Measurements from ENCODE around the gene RIPOR2. TPM values are rescaled to one million over a fixed set of nuclear protein-coding genes. Genes with fewer than 3 reads are reported as not detected.

The RIPOR2 gene
- 10 to 100 TPM in 1 of 2 donors, 1 to 10 TPM in 1; 9.7 to 16.1 TPM for total RNA-seq
- polyA plus RNA-seq, result 1 to 10 TPM; 1.1 to 2.5 TPM
- long read RNA-seq, donor 1, partial matches to known transcripts, result 3 of 25 reads
- long read RNA-seq, donor 1, other reads (novel, unspliced or antisense), result 15 of 25 reads
- long read RNA-seq, donor 2, partial matches to known transcripts, result 0 of 5 reads
- long read RNA-seq, donor 2, other reads (novel, unspliced or antisense), result 3 of 5 reads

GRCh38 chr6:24935366-24936152, at the start of gene RIPOR2:
RIPOR2 (minus strand) TSS chr6:24935960; CDS start chr6:24935898, 62 bp downstream.
- Histone ChIP-seq H3K4me3 (ENCODE audit: low read length in 2 of 2) (no peak within 1 kb of the TSS), H3K4me1 (ENCODE audit: control insufficient read depth in 1 of 2, insufficient read depth in 2 of 2, low read length in 2 of 2) (peaks cover 0 to under 1% of the 10 kb centered on the region in 2 donors), H3K27ac (ENCODE audit: low read depth in 1 of 2, low read length in 2 of 2) (no peak within 1 kb of the TSS), H3K27me3 (ENCODE audit: control insufficient read depth in 1 of 2, insufficient read depth in 2 of 2, low read length in 1 of 2) (no peaks in the 10 kb centered on the region), H3K36me3 (ENCODE audit: control insufficient read depth in 1 of 2, insufficient read depth in 2 of 2, low read length in 1 of 2) (no peaks in the 10 kb centered on the region), H3K9me3 (ENCODE audit: control insufficient read depth, low read length) (no peaks in the 10 kb centered on the region)
- WGBS, 2 donors, result 55 to 56% methylated on average over 10 of the region's 10 CpGs
- no peak for ATAC-seq (ENCODE audit: low FRiP score)
- intact Hi-C loops (cut with DNase I), result no loop called here
- DNase-seq, result peak in 1 of 2 donors; percentile 62

- H3K27me3 ChIP-seq (ENCODE audit: control insufficient read depth in 1 of 2, insufficient read depth in 2 of 2, low read length in 1 of 2), result no peaks in the 10 kb centered on the region
- 96% methylated on average over 2 of the region's 2 CpGs for WGBS, 2 donors
- ATAC-seq (ENCODE audit: low FRiP score), result no peak
- peaks cover 3% of the 10 kb centered on the region for H3K9me3 ChIP-seq (ENCODE audit: control insufficient read depth, low read length)
- H3K36me3 ChIP-seq (ENCODE audit: control insufficient read depth in 1 of 2, insufficient read depth in 2 of 2, low read length in 1 of 2), result no peaks in the 10 kb centered on the region
- DNase-seq, result no peak
- no peak overlapping the region for H3K4me3 ChIP-seq (ENCODE audit: low read length in 2 of 2)
- no peaks in the 10 kb centered on the region for H3K4me1 ChIP-seq (ENCODE audit: control insufficient read depth in 1 of 2, insufficient read depth in 2 of 2, low read length in 2 of 2)
- no peak overlapping the region for H3K27ac ChIP-seq (ENCODE audit: low read depth in 1 of 2, low read length in 2 of 2)
- intact Hi-C loops (cut with DNase I), result no loop called here
Measured at GRCh38 chr6:24985323-24985722, 49.6 kb upstream of the RIPOR2 start.

GRCh38 chr6:24982231-24982630, 46.5 kb upstream of the RIPOR2 start:
- no peaks in the 10 kb centered on the region for H3K4me1 ChIP-seq (ENCODE audit: control insufficient read depth in 1 of 2, insufficient read depth in 2 of 2, low read length in 2 of 2)
- DNase-seq (no peak), ATAC-seq (ENCODE audit: low FRiP score) (no peak)
- intact Hi-C loops (cut with DNase I), result no loop called here
- no peaks in the 10 kb centered on the region for H3K36me3 ChIP-seq (ENCODE audit: control insufficient read depth in 1 of 2, insufficient read depth in 2 of 2, low read length in 1 of 2)
- no peaks in the 10 kb centered on the region for H3K27me3 ChIP-seq (ENCODE audit: control insufficient read depth in 1 of 2, insufficient read depth in 2 of 2, low read length in 1 of 2)
- peaks cover 3% of the 10 kb centered on the region for H3K9me3 ChIP-seq (ENCODE audit: control insufficient read depth, low read length)
- no peak overlapping the region for H3K27ac ChIP-seq (ENCODE audit: low read depth in 1 of 2, low read length in 2 of 2)
- no peak overlapping the region for H3K4me3 ChIP-seq (ENCODE audit: low read length in 2 of 2)

GRCh38 chr6:24981386-24981760, 45.6 kb upstream of the RIPOR2 start:
- Histone ChIP-seq H3K27me3 (ENCODE audit: control insufficient read depth in 1 of 2, insufficient read depth in 2 of 2, low read length in 1 of 2) (no peaks in the 10 kb centered on the region), H3K4me1 (ENCODE audit: control insufficient read depth in 1 of 2, insufficient read depth in 2 of 2, low read length in 2 of 2) (no peaks in the 10 kb centered on the region), H3K27ac (ENCODE audit: low read depth in 1 of 2, low read length in 2 of 2) (no peak overlapping the region), H3K36me3 (ENCODE audit: control insufficient read depth in 1 of 2, insufficient read depth in 2 of 2, low read length in 1 of 2) (no peaks in the 10 kb centered on the region), H3K4me3 (ENCODE audit: low read length in 2 of 2) (no peak overlapping the region), H3K9me3 (ENCODE audit: control insufficient read depth, low read length) (peaks cover 3% of the 10 kb centered on the region)
- ATAC-seq (ENCODE audit: low FRiP score) (no peak), DNase-seq (no peak)
- intact Hi-C loops (cut with DNase I), result no loop called here
- 82 to 86% methylated on average over 4 of the region's 4 CpGs for WGBS, 2 donors

GRCh38 chr6:24980507-24981385, 45.0 kb upstream of the RIPOR2 start:
- ATAC-seq (ENCODE audit: low FRiP score), result no peak
- H3K4me3 ChIP-seq (ENCODE audit: low read length in 2 of 2), result no peak overlapping the region
- intact Hi-C loops (cut with DNase I), result no loop called here

GRCh38 chr6:24979176-24979575, 43.4 kb upstream of the RIPOR2 start:
- ATAC-seq (ENCODE audit: low FRiP score) (no peak), DNase-seq (no peak)
- WGBS, 2 donors, result 89% methylated on average over 2 of the region's 2 CpGs
- Histone ChIP-seq H3K27me3 (ENCODE audit: control insufficient read depth in 1 of 2, insufficient read depth in 2 of 2, low read length in 1 of 2) (no peaks in the 10 kb centered on the region), H3K4me3 (ENCODE audit: low read length in 2 of 2) (no peak overlapping the region), H3K36me3 (ENCODE audit: control insufficient read depth in 1 of 2, insufficient read depth in 2 of 2, low read length in 1 of 2) (no peaks in the 10 kb centered on the region), H3K4me1 (ENCODE audit: control insufficient read depth in 1 of 2, insufficient read depth in 2 of 2, low read length in 2 of 2) (no peaks in the 10 kb centered on the region), H3K27ac (ENCODE audit: low read depth in 1 of 2, low read length in 2 of 2) (no peak overlapping the region), H3K9me3 (ENCODE audit: control insufficient read depth, low read length) (peaks cover 3% of the 10 kb centered on the region)
- intact Hi-C loops (cut with DNase I), result no loop called here

More at GRCh38 chr6:24980507-24981385, 45.0 kb upstream of the RIPOR2 start:
- Histone ChIP-seq H3K27ac (ENCODE audit: low read depth in 1 of 2, low read length in 2 of 2) (no peak overlapping the region), H3K27me3 (ENCODE audit: control insufficient read depth in 1 of 2, insufficient read depth in 2 of 2, low read length in 1 of 2) (no peaks in the 10 kb centered on the region), H3K36me3 (ENCODE audit: control insufficient read depth in 1 of 2, insufficient read depth in 2 of 2, low read length in 1 of 2) (no peaks in the 10 kb centered on the region), H3K4me1 (ENCODE audit: control insufficient read depth in 1 of 2, insufficient read depth in 2 of 2, low read length in 2 of 2) (no peaks in the 10 kb centered on the region), H3K9me3 (ENCODE audit: control insufficient read depth, low read length) (peaks cover 3% of the 10 kb centered on the region)
- DNase-seq, result no peak
- 74 to 77% methylated on average over 4 of the region's 4 CpGs for WGBS, 2 donors

- no peaks in the 10 kb centered on the region for H3K4me1 ChIP-seq (ENCODE audit: control insufficient read depth in 1 of 2, insufficient read depth in 2 of 2, low read length in 2 of 2)
- no peak overlapping the region for H3K4me3 ChIP-seq (ENCODE audit: low read length in 2 of 2)
- intact Hi-C loops (cut with DNase I), result no loop called here
- no peak for DNase-seq
- no peak overlapping the region for H3K27ac ChIP-seq (ENCODE audit: low read depth in 1 of 2, low read length in 2 of 2)
- no peaks in the 10 kb centered on the region for H3K27me3 ChIP-seq (ENCODE audit: control insufficient read depth in 1 of 2, insufficient read depth in 2 of 2, low read length in 1 of 2)
- 90 to 92% methylated on average over 7 of the region's 7 CpGs for WGBS, 2 donors
- H3K9me3 ChIP-seq (ENCODE audit: control insufficient read depth, low read length), result no peaks in the 10 kb centered on the region
- no peaks in the 10 kb centered on the region for H3K36me3 ChIP-seq (ENCODE audit: control insufficient read depth in 1 of 2, insufficient read depth in 2 of 2, low read length in 1 of 2)
- no peak for ATAC-seq (ENCODE audit: low FRiP score)
Measured at GRCh38 chr6:24974182-24975171, 38.7 kb upstream of the RIPOR2 start.

Measured in aorta (tissue), 5 donors.